OCI-LY3 (cell line): ENCODE results near the gene AOAH.
"Not testable (repeated sequence)": the region's sequence is repeated elsewhere in the genome, so short reads cannot be mapped to it uniquely, and the experiment has no call there.

Experiments used
- H2AFZ ChIP-seq: fragments of 200-600, 300-600 bp; shearing (Covaris generic); 2 replicates; pipeline ENCODE4 v1.6.0; 2014; ENCODE audit warnings: antibody characterized with exemption, low read depth, low read length
- H3K27ac ChIP-seq: fragments of 200-600, 300-600 bp; sonication (generic); 2 replicates; pipeline ENCODE4 v1.5.1; 2014; ENCODE audit warnings: mild to moderate bottlenecking, low read length, moderate library complexity, mixed read lengths
- H3K27me3 ChIP-seq: fragments of 200-600, 300-600 bp; sonication (generic); 2 replicates; pipeline ENCODE4 v1.6.1; 2014; ENCODE audit warnings: low read depth, low read length, mixed read lengths
- H3K36me3 ChIP-seq: fragments of 200-600, 300-600 bp; sonication (generic); replicated peaks from 2 replicates; pipeline ENCODE3; 2014; ENCODE audit warnings: low read depth, low read length, mixed read lengths
- H3K4me1 ChIP-seq: fragments of 300-600, 200-600 bp; sonication (generic); 2 replicates; pipeline ENCODE4 v1.6.1; 2014; ENCODE audit warnings: low read length, mixed read lengths
- H3K4me2 ChIP-seq: fragments of 200-600, 300-600 bp; sonication (generic); 2 replicates; pipeline ENCODE4 v1.6.1; 2014; ENCODE audit warnings: low read length, mixed read lengths
- H3K4me3 ChIP-seq: fragments of 300-600, 200-600 bp; sonication (generic); 2 replicates; pipeline ENCODE4 v1.5.1; 2014; ENCODE audit warnings: antibody characterized with exemption, mild to moderate bottlenecking, low read length, moderate library complexity
- H3K79me2 ChIP-seq: fragments of 300-600, 200-600 bp; shearing (Covaris generic); 2 replicates; pipeline ENCODE4 v1.6.1; 2014; ENCODE audit warnings: mild to moderate bottlenecking, low read length, mixed read lengths
- H3K9ac ChIP-seq: fragments of 300-600, 200-600 bp; shearing (Covaris generic); 2 replicates; pipeline ENCODE4 v1.6.0; 2014; ENCODE audit warnings: mild to moderate bottlenecking, low read length, moderate library complexity
- H3K9me3 ChIP-seq: fragments of 200-600, 300-600 bp; shearing (Covaris generic); 2 replicates; pipeline ENCODE4 v1.6.1; 2014; ENCODE audit warnings: low read length, mixed read lengths; ENCODE audit not compliant: insufficient read depth
- H4K20me1 ChIP-seq: fragments of 200-600, 300-600 bp; sonication (generic); 2 replicates; pipeline ENCODE4 v1.6.1; 2016; ENCODE audit warnings: low read length, mixed read lengths; ENCODE audit not compliant: insufficient read depth
- CTCF ChIP-seq: fragments of 200-600, 300-600 bp; sonication (generic); IDR thresholded peaks from 2 replicates; pipeline ENCODE4 v1.5.1; 2014; ENCODE audit warnings: antibody characterized with exemption, low read length, low read depth
- EZH2phosphoT487 ChIP-seq: fragments of 200-600 bp; shearing (Covaris generic); IDR thresholded peaks from 2 replicates; pipeline ENCODE4 v1.6.1; 2018; ENCODE audit warnings: antibody characterized with exemption, mixed run types, low read depth

Gene AOAH

GRCh38 chr7:36710186-36710791 lies 14.0 kb downstream of the AOAH start:
- Histone ChIP-seq H3K36me3 (no peaks in the 10 kb centered on the region), H3K4me2 (no peak overlapping the region), H4K20me1 (no peaks in the 10 kb centered on the region), H3K79me2 (no peaks in the 10 kb centered on the region), H2AFZ (no peak overlapping the region), H3K27me3 (no peaks in the 10 kb centered on the region), H3K4me3 (no peak overlapping the region), H3K27ac (no peak overlapping the region), H3K9me3 (peaks cover 3% of the 10 kb centered on the region; the same call in 1 of the 2 replicates), H3K4me1 (no peaks in the 10 kb centered on the region), H3K9ac (no peak overlapping the region)
- TF ChIP-seq CTCF: no peak
- no peak for TF ChIP-seq EZH2phosphoT487

DNA sequence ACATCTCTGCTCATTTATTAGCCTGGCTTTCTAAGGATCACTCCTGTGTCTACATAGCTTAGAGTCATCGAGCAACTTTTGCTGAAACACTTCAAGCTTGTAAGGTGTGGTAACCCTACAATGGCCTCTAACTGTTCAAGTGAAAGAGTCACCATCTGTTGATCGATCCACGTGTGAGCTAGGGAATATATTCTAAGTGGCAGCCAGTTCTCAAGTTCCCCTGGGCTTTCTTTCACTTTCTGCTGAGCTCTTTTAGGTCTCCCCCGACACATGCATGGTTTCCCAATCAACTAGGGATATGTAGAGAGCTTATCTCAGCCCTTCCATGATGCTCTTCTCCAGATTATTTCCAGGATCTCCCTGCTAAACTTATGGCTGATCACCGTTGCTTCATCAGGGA lies 15.5 kb downstream of the AOAH start:
- Histone ChIP-seq H3K9ac (no peak overlapping the region), H3K27me3 (no peaks in the 10 kb centered on the region), H3K36me3 (no peaks in the 10 kb centered on the region), H3K27ac (no peak overlapping the region), H3K4me3 (no peak overlapping the region), H3K9me3 (peaks cover 3% of the 10 kb centered on the region; the same call in 1 of the 2 replicates), H2AFZ (no peak overlapping the region), H3K79me2 (no peaks in the 10 kb centered on the region), H3K4me2 (no peak overlapping the region), H4K20me1 (no peaks in the 10 kb centered on the region), H3K4me1 (no peaks in the 10 kb centered on the region)
- no peak for TF ChIP-seq EZH2phosphoT487
- TF ChIP-seq CTCF: no peak

DNA sequence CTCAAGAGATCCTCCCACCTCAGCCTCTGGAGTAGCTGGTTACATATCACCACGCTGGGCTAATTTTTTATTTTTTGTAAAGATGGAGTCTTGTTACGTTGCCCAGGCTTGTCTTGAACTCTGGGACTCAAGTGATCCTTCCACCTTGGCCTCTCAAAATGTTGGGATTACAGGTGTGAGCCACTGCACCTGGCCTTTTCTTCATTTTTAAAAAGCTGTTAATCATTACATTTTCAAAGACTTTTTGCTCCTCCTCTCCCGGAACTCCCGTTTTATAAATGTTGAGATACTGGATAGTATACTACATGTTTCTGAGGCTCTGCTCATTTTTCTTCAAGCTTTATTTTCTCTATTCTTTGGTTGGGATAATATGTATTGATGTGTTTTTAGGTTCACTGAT lies 16.4 kb downstream of the AOAH start:
- Histone ChIP-seq H3K9me3 (peaks cover 3% of the 10 kb centered on the region; the same call in 1 of the 2 replicates), H3K4me3 (no peak overlapping the region), H3K36me3 (no peaks in the 10 kb centered on the region), H3K27me3 (no peaks in the 10 kb centered on the region), H3K4me2 (no peak overlapping the region), H3K9ac (no peak overlapping the region), H4K20me1 (no peaks in the 10 kb centered on the region), H3K4me1 (no peaks in the 10 kb centered on the region), H3K79me2 (no peaks in the 10 kb centered on the region), H3K27ac (no peak overlapping the region), H2AFZ (no peak overlapping the region)
- TF ChIP-seq EZH2phosphoT487 (no peak), CTCF (no peak)

DNA sequence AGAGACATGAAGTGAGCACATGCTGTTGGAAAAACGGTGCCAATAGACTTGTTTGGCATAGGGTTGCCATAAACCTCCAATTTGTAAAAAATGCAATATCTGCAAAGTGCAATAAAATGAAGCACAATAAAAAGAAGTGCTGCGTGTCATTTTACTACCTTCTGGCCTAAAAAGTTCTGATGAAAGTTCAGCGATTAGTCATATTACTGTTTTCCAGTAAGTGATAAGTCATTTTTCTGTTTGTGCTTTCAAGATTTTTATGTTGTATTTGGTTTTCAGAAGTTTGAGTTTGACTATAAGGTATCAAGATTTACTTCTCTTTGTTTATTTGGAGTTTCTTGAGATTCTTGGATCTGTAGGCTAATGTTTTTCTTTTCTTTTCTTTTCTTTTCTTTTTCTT lies 16.8 kb downstream of the AOAH start:
- no peaks in the 10 kb centered on the region for H3K36me3 ChIP-seq
- no peaks in the 10 kb centered on the region for H4K20me1 ChIP-seq
- no peaks in the 10 kb centered on the region for H3K4me1 ChIP-seq
- no peak overlapping the region for H3K4me2 ChIP-seq
- H3K9ac ChIP-seq: no peak overlapping the region
- no peaks in the 10 kb centered on the region for H3K79me2 ChIP-seq
- peaks cover 3% of the 10 kb centered on the region; the same call in 1 of the 2 replicates for H3K9me3 ChIP-seq
- H3K4me3 ChIP-seq: no peak overlapping the region
- no peak overlapping the region for H3K27ac ChIP-seq
- no peak overlapping the region for H2AFZ ChIP-seq
- TF ChIP-seq EZH2phosphoT487 (no peak), CTCF (no peak)
- H3K27me3 ChIP-seq: no peaks in the 10 kb centered on the region

- H3K79me2 ChIP-seq, H3K36me3 ChIP-seq, H3K4me1 ChIP-seq, H3K4me3 ChIP-seq, H4K20me1 ChIP-seq, H3K27ac ChIP-seq, H3K9ac ChIP-seq, H3K9me3 ChIP-seq, H3K27me3 ChIP-seq, H3K4me2 ChIP-seq, H2AFZ ChIP-seq: not testable (repeated sequence)
Measured at GRCh38 chr7:36703860-36704259, 20.4 kb downstream of the AOAH start.
